Stomach smooth muscle (tissue), 2 donors: Measurements from ENCODE around the gene SPOCK1.

Experiments
- H3K27ac ChIP-seq: one replicate; pipeline ENCODE4 v1.7.0; 2013; ENCODE audit warnings: mild to moderate bottlenecking, low read length, inconsistent platforms
- H3K27me3 ChIP-seq, 2 donors: one replicate each; pipeline ENCODE4 v1.7.0; 2013; ENCODE audit warnings: low read length in 2 of 2; ENCODE audit not compliant: insufficient read depth in 2 of 2, control insufficient read depth in 1 of 2
- H3K36me3 ChIP-seq, 2 donors: one replicate each; pipeline ENCODE4 v1.7.0; 2013; ENCODE audit warnings: low read length in 2 of 2; ENCODE audit not compliant: control insufficient read depth in 2 of 2, insufficient read depth in 2 of 2
- H3K4me1 ChIP-seq: one replicate; pipeline ENCODE4 v1.7.0; 2013; ENCODE audit warnings: low read length; ENCODE audit not compliant: control insufficient read depth, insufficient read depth
- H3K4me3 ChIP-seq, 2 donors: one replicate each; pipeline ENCODE4 v1.7.0; 2013; ENCODE audit warnings: low read length in 2 of 2
- H3K9ac ChIP-seq, 2 donors: one replicate each; pipeline ENCODE4 v1.7.0; 2013; ENCODE audit warnings: low read length in 2 of 2, mild to moderate bottlenecking in 1 of 2
- H3K9me3 ChIP-seq, 2 donors: one replicate each; pipeline ENCODE4 v1.7.0; 2013; ENCODE audit warnings: low read length in 2 of 2; ENCODE audit not compliant: control insufficient read depth in 2 of 2
- donor health status: healthy.
- donor health status: Pancreatic carcinoma.

Gene SPOCK1

DNA sequence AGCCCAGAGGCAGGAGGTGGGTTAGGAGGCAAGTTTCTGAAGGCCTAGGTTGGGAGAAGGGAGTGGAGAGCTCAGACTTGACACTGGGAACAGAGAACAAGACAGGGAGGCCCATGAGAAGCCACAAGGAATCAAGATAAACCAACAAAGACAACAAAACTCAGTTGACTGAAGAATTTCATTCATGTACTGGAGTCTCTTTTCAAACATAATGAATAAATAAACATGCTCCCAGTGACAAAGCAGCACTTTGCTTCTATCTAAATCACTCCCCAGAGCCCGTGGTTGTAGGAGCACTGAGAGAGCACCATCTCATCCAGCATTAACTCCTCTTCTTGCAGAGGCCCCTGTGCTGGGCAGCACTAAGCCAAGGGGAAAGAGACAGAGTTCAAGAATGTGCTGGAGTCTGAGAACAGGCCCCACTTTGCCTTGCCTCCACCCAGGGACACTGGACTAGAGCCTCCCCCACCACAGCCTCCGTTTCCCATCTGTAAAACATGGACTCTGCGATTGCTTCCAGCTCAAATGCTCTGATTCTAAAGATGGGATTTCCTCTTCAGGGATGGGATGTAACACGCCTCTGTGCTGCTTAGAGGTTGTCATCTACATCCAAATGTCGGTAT lies 282.0 kb downstream of the SPOCK1 start:
- Histone ChIP-seq H3K4me1 (peaks cover 3% of the 10 kb centered on the region), H3K4me3 (no peak overlapping the region), H3K9me3 (no peaks in the 10 kb centered on the region), H3K9ac (no peak overlapping the region), H3K27ac (no peak overlapping the region), H3K36me3 (no peaks in the 10 kb centered on the region), H3K27me3 (no peaks in the 10 kb centered on the region)

DNA sequence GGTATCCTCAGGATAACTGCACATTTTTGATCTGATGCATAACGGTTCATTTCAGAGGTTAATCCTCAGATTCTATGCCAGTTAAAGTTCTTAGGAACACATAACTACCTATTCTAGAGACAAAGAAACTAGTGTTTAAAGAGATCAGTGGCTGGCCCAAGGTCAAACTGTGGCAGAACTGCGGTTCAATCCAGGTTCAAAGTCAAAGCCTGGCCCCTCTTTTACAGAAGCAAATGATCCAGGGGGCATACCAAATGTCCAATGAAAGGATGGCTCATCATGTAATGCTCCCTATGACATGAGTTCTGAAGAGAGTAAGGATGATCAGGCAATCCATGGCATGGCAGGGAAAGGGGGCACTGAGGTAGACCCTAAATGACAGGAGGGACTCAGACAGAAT lies 283.3 kb downstream of the SPOCK1 start:
- Histone ChIP-seq H3K9me3 (no peaks in the 10 kb centered on the region), H3K9ac (no peak overlapping the region), H3K27me3 (no peaks in the 10 kb centered on the region), H3K36me3 (no peaks in the 10 kb centered on the region), H3K27ac (no peak overlapping the region), H3K4me1 (peaks cover 3% of the 10 kb centered on the region), H3K4me3 (no peak overlapping the region)

DNA sequence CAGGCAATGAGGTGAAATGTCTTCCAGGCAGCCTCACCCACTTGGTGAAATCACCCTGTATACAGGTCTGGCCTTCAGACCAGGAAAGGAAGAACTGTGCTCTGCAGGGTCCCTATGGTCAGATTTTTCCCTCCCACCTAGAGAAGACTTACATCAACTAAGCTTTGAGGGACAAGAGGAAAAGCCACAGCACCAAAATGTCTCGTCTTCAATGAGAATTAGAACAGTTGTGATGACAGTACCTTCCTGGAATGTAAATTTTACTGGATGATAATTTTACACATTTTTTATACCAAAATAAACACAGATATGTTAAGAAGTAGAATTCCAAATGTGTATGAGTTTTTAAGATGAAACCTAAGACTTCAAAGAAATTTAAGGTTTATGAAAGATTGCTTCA lies 283.9 kb downstream of the SPOCK1 start:
- no peak overlapping the region for H3K27ac ChIP-seq
- H3K27me3 ChIP-seq: no peaks in the 10 kb centered on the region
- H3K9me3 ChIP-seq: no peaks in the 10 kb centered on the region
- peaks cover 3% of the 10 kb centered on the region for H3K4me1 ChIP-seq
- H3K4me3 ChIP-seq: no peak overlapping the region
- no peaks in the 10 kb centered on the region for H3K36me3 ChIP-seq
- H3K9ac ChIP-seq: no peak overlapping the region

DNA sequence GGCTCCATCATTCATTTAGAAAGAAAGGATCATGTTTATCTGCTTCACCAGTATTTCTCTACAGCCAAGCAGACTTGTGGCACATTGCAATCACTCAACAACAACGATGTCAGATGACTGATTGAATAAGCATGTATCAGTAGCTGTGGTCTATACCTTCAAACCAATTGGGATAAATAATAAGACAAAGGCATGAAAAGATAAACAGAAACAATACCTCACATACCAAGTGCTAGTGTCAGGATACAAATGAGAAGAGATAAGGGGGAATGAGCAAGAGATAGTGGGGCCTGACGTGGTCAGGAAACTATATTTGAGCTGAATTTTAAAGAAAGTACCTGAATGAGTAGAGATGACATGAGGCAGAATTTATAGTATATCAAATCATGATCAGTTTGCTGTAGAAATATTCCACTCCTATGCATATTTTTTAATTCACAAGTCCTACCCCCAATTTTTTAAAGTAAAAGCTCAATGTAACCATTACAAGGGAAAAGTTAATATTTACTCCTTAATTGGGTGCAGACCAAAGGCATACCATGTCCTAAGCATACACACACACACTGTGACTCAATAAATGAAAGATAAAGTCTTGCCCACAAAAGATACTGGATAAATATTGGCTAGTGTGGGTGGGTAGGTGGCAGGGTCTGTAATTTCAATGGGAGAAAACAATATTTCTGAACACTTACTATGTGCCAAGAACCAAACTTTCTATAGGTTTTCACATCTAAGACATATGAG lies 284.5 kb downstream of the SPOCK1 start:
- no peak overlapping the region for H3K9ac ChIP-seq
- peaks cover 3% of the 10 kb centered on the region for H3K4me1 ChIP-seq
- H3K27ac ChIP-seq: no peak overlapping the region
- no peaks in the 10 kb centered on the region for H3K36me3 ChIP-seq
- no peak overlapping the region for H3K4me3 ChIP-seq
- no peaks in the 10 kb centered on the region for H3K27me3 ChIP-seq
- H3K9me3 ChIP-seq: no peaks in the 10 kb centered on the region

DNA sequence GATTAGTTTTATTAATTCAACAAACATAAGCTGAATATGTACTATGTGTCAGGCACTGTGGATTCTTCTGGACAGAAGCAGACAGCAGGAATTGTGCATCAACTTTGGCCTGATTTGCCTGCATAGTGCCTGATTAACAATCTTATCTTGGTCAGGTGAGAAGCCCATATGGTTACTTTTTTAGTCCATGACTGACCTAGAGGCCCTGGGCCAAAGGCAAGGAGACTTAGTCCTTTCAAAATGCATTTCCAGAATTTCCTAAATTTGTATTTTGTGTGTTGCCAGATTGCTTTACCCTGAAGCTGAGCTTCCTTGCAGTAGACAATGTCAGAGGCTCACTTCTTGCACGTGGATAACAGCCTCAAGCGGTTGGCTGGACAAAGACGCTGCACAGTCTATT lies 286.7 kb downstream of the SPOCK1 start:
- no peaks in the 10 kb centered on the region for H3K9me3 ChIP-seq
- no peak overlapping the region for H3K27ac ChIP-seq
- H3K4me1 ChIP-seq: no peaks in the 10 kb centered on the region
- no peaks in the 10 kb centered on the region for H3K27me3 ChIP-seq
- H3K36me3 ChIP-seq: no peaks in the 10 kb centered on the region
- no peak overlapping the region for H3K9ac ChIP-seq
- H3K4me3 ChIP-seq: no peak overlapping the region

DNA sequence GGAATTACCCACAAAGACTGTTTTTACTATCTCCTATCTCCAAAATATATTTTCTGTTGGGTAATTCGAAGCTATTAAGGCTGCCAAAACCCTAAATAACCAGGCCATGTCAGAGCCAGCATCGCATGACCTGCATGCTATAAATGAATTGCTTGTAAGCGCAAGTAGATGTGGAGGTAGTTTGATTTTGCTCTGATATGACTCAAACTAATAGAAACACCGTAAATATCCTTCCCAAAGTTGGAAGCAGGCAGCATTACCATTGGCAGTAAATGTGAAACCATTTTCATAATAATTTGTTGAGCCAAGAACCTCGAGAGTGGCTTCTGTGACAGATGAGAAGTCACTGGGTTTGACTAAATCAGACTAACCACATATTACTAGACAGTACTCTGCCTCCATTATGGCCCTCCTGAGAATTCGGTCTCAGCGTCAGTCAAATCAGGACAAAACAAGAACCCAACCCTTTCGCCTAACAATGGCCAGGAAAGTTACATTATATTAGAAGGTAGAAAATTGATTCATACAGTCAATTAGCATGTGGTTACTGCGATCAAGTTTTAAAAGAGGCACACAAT lies 289.8 kb downstream of the SPOCK1 start:
- Histone ChIP-seq H3K4me1 (no peaks in the 10 kb centered on the region), H3K4me3 (no peak overlapping the region), H3K9me3 (no peaks in the 10 kb centered on the region), H3K27me3 (no peaks in the 10 kb centered on the region), H3K27ac (no peak overlapping the region), H3K9ac (no peak overlapping the region), H3K36me3 (no peaks in the 10 kb centered on the region)

DNA sequence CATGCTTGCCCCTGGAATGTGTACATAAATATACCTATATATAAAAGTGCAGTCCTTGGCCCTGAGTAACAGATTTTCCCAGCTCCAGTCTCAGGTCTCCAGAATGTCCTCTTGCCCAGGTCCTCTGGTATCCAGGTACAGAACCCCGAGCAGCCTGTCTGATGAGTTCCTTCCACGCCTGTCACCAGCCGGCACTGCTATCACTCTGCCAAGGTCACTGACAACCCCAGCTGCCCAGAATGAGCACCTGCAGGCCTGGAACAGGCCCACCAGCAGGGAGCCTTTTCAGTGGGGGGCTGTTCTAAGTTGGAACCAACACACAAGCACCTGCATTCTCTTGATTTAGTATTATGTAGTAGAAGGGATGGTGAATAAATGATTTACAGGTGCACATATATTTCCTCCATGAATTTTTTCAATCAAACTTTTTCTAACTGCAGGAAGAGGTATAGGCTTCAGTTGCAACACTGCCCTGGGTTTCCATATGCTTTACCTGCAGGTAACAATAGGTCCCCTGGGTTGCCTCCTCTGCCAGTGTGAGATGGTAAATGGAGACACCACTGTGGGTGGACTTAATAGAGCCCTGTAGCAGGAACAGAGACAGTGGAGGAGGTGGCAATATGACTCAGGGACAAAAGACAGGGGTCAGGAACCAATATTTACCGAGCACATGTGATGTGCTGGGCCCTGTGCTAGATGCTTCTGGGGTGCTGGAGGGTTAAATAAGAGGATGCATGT lies 291.9 kb downstream of the SPOCK1 start:
- no peaks in the 10 kb centered on the region for H3K36me3 ChIP-seq
- no peak overlapping the region for H3K9ac ChIP-seq
- H3K27ac ChIP-seq: no peak overlapping the region
- H3K4me3 ChIP-seq: no peak overlapping the region
- no peaks in the 10 kb centered on the region for H3K9me3 ChIP-seq
- H3K4me1 ChIP-seq: no peaks in the 10 kb centered on the region
- H3K27me3 ChIP-seq: no peaks in the 10 kb centered on the region

DNA sequence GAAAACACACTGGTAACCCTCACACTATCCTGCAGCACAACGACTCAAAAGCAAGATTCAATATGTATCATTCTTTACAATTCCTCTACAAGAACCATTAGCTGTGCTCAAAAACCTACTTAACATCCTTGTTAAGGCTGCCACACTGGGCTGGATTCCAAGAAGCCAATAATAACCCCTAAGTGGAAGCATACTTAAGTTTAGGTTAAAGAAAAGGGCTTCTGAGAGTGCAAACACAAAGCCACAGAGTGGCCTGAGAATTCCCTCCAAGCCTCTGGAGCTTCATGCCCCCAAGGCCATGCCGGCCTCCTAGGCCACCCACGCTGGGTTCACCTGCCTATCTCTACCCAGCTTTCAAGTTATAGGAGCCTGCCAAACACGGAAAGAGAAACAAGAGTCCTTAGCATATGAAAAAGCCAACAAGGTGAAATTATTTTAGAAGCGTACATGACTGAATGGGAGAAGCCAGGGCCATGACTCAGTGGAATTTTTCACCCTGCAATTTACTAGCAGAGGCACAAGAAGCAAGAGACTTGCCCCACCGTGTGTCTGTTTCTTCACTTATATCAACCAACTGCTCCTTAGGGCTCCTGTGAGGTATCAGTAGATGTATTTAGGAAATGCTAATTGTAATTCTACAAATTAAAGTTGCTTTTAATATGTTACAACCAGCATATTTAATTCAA lies 293.0 kb downstream of the SPOCK1 start:
- Histone ChIP-seq H3K27ac (no peak overlapping the region), H3K4me1 (no peaks in the 10 kb centered on the region), H3K27me3 (no peaks in the 10 kb centered on the region), H3K9ac (no peak overlapping the region), H3K4me3 (no peak overlapping the region), H3K9me3 (no peaks in the 10 kb centered on the region), H3K36me3 (no peaks in the 10 kb centered on the region)

DNA sequence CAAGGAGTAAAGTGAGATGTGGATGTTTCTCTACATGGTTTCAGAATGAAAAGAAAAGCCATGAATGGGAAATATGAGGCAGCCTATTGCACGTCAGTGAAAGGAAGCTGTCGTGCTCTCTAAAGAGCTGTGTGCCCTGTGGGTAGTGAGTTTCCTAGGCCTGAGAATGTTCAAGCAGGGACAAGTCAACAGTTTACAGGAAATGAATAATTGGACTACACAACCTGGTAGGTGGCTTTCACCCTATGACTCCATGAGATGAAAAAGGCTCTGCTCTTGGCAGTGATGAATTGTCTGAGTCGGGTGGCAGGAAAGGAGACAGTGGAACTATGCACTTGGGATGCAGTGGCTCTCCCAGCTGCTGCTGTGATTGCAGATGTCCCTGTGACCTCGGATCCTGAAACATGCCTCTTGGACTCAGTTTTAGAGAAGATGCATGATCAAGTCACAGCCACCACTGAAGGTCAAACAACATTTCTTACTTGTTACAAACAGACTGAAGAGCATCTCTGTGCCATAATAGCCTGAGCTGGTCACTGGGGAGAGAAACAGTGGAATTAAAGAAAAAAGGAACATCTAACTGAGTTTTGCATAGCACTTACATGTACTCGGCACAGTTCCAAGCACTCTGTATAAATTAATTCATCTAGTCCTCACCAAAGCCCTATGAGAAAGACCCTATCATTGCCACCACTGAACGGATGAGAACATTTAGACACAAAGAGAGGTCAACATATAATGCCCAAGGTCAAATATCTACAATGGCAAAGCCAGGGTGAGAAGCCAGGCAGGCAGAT lies 293.7 kb downstream of the SPOCK1 start:
- Histone ChIP-seq H3K4me1 (no peaks in the 10 kb centered on the region), H3K27me3 (no peaks in the 10 kb centered on the region), H3K36me3 (no peaks in the 10 kb centered on the region)

More for the DNA sequence above, 293.7 kb downstream of the SPOCK1 start:
- no peak overlapping the region for H3K27ac ChIP-seq
- H3K4me3 ChIP-seq: no peak overlapping the region
- no peak overlapping the region for H3K9ac ChIP-seq
- H3K9me3 ChIP-seq: no peaks in the 10 kb centered on the region
